ENCODE data around the gene PLA2G2D. TPM values are rescaled to one million over a fixed set of nuclear protein-coding genes. Genes with fewer than 3 reads are reported as not detected.

Gene PLA2G2D
- total and polyA plus RNA-seq, 7 experiments from 2014 or later, result not detected

DNA sequence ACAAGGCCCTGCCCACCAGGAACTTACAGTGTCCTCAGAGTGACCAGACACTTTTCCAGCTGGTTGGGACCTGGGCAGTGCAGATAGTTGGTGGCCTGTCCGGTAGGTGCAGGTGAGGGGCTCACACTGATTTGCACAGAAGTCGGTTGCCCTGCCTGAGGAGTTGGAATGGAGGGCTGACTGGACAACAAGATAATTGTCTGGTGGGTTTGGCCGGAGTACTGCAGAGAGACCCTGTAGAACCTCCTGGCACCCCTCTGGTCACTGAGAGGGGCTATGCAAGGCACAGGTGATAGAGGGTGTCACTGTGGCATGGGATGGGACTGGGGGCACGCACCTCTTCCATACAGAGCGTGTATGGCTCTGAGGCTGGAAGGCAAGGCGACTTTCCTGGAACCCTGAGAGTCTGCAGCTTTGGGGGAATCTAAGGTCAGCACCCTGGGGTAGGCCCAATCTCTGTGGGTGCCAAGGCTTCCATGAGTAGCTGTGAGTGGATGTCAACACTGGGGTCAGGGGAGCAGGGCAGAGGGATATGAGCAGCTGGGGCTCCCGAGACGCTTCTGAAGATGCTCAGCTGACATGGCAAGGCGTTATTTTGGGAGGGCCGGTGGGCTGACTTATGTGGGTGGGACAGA lies 7.6 kb upstream of the PLA2G2D start:
- Histone ChIP-seq H3K27ac (ENCODE audit: low read depth, low read length) (no peak overlapping the region), H3K9me3 (ENCODE audit: control insufficient read depth in 2 of 3, low read length in 3 of 3) (no peaks in the 10 kb centered on the region), H3K4me3 (ENCODE audit: low read length) (no peak overlapping the region), H3K27me3 (ENCODE audit: control insufficient read depth in 2 of 2, insufficient read depth in 2 of 2, low read length in 2 of 2) (no peaks in the 10 kb centered on the region), H3K36me3 (ENCODE audit: control insufficient read depth in 2 of 3, insufficient read depth in 3 of 3, low read length in 3 of 3) (no peaks in the 10 kb centered on the region), H3K4me1 (ENCODE audit: control insufficient read depth in 2 of 2, insufficient read depth in 2 of 2, low read length in 2 of 2) (no peaks in the 10 kb centered on the region)
- H3K4me1 Mint-ChIP-seq, result no peaks in the 10 kb centered on the region
- no peak for DNase-seq
- ChIA-PET CTCF (no interaction called here), POLR2A (no interaction called here)
- no peak for ATAC-seq
- no peak overlapping the region for H3K4me3 Mint-ChIP-seq
- intact Hi-C loops (cut with micrococcal nuclease), result no loop called here
- H3K9me3 Mint-ChIP-seq, result peaks cover 0 to 19% (median 4%) of the 10 kb centered on the region in 11 donors
- H3K27me3 Mint-ChIP-seq, result peaks cover 5 to 17% (median 8%) of the 10 kb centered on the region in 5 donors
- no peak overlapping the region for H3K27ac Mint-ChIP-seq
- peaks cover 0 to 7% (median 0%) of the 10 kb centered on the region in 5 donors for H3K36me3 Mint-ChIP-seq

DNA sequence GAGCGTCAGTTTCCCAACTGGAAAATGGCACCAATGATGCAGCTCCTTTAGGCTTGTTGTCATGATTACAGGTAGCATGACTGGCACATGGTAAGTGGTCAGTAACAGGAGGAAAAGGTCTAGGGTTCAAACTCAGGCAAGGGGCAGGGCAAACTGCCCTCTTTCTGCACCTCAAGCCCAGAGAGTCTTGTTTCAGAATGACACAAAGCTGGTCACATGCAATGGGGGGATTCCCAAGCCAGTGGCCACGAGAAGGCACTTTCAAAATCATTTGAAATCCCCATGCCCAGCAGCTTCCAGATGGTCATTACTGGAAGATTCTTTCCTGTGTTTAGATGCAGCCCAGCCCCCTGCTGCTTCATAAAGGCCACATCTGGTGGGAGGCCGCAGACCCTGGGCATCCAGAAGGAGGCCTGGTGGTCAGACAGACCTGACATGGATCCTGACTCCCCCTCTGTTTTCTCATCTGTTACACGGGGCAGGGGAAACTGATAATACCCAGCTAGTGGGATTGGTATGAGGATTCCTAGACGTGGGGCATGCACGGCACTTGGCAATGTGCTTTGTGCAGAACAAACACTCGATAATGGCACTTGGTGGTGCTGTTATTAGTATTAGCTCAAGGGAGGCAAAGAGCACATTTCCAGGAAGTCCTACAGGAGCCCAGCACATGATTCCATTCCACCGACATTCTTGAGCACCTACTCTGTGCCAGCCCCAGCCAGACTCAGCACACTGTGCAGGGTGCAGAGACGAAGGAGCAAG lies 6.9 kb upstream of the PLA2G2D start:
- Histone ChIP-seq H3K27me3 (ENCODE audit: control insufficient read depth in 2 of 2, insufficient read depth in 2 of 2, low read length in 2 of 2) (no peaks in the 10 kb centered on the region), H3K27ac (ENCODE audit: low read depth, low read length) (no peak overlapping the region), H3K9me3 (ENCODE audit: control insufficient read depth in 2 of 3, low read length in 3 of 3) (no peaks in the 10 kb centered on the region), H3K4me3 (ENCODE audit: low read length) (no peak overlapping the region), H3K36me3 (ENCODE audit: control insufficient read depth in 2 of 3, insufficient read depth in 3 of 3, low read length in 3 of 3) (no peaks in the 10 kb centered on the region), H3K4me1 (ENCODE audit: control insufficient read depth in 2 of 2, insufficient read depth in 2 of 2, low read length in 2 of 2) (no peaks in the 10 kb centered on the region)
- Mint-ChIP-seq H3K9me3 (peaks cover 0 to 18% (median 2%) of the 10 kb centered on the region in 11 donors), H3K27ac (no peak overlapping the region), H3K4me1 (no peaks in the 10 kb centered on the region), H3K4me3 (no peak overlapping the region), H3K36me3 (peaks cover 0 to 7% (median 0%) of the 10 kb centered on the region in 5 donors), H3K27me3 (peaks cover 2 to 20% (median 9%) of the 10 kb centered on the region in 5 donors)
- CTCF ChIA-PET, result no interaction called here
- ATAC-seq (no peak), DNase-seq (no peak)
- POLR2A ChIA-PET, result no interaction called here
- intact Hi-C loops (cut with micrococcal nuclease), result no loop called here

DNA sequence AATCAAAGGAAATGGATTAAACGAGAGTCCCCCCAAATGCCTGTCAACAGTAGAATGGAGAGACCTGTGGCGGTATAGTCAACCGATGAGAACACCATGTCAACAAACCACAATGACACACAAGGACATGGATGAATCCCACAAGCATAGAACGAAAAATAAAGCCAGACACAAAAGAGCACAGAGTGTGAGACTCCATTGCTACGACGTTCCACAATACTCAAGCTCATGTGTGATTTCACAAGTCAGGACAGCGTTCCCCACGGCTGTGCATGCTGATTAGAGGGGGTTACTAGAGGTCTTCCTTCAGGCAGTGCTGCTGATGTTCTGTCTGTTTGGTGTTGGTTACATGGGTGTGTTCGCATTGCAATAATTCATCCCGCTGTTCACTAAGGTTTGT lies 5.8 kb upstream of the PLA2G2D start:
- peaks cover 0 to 14% (median 2%) of the 10 kb centered on the region in 11 donors for H3K9me3 Mint-ChIP-seq
- H3K4me1 ChIP-seq (ENCODE audit: control insufficient read depth in 2 of 2, insufficient read depth in 2 of 2, low read length in 2 of 2), result no peaks in the 10 kb centered on the region
- ChIA-PET POLR2A (no interaction called here), CTCF (no interaction called here)
- H3K27ac ChIP-seq (ENCODE audit: low read depth, low read length), result no peak overlapping the region
- H3K27ac Mint-ChIP-seq, result no peak overlapping the region
- ATAC-seq (no peak), DNase-seq (no peak)
- no peaks in the 10 kb centered on the region for H3K36me3 ChIP-seq (ENCODE audit: control insufficient read depth in 2 of 3, insufficient read depth in 3 of 3, low read length in 3 of 3)
- no peak overlapping the region for H3K4me3 ChIP-seq (ENCODE audit: low read length)
- H3K27me3 Mint-ChIP-seq, result peaks cover 5 to 27% (median 12%) of the 10 kb centered on the region in 5 donors
- H3K4me1 Mint-ChIP-seq, result no peaks in the 10 kb centered on the region
- H3K36me3 Mint-ChIP-seq, result peaks cover 0 to 7% (median 0%) of the 10 kb centered on the region in 5 donors
- H3K9me3 ChIP-seq (ENCODE audit: control insufficient read depth in 2 of 3, low read length in 3 of 3), result no peaks in the 10 kb centered on the region
- H3K4me3 Mint-ChIP-seq, result no peak overlapping the region
- H3K27me3 ChIP-seq (ENCODE audit: control insufficient read depth in 2 of 2, insufficient read depth in 2 of 2, low read length in 2 of 2), result no peaks in the 10 kb centered on the region
- intact Hi-C loops (cut with micrococcal nuclease), result no loop called here

DNA sequence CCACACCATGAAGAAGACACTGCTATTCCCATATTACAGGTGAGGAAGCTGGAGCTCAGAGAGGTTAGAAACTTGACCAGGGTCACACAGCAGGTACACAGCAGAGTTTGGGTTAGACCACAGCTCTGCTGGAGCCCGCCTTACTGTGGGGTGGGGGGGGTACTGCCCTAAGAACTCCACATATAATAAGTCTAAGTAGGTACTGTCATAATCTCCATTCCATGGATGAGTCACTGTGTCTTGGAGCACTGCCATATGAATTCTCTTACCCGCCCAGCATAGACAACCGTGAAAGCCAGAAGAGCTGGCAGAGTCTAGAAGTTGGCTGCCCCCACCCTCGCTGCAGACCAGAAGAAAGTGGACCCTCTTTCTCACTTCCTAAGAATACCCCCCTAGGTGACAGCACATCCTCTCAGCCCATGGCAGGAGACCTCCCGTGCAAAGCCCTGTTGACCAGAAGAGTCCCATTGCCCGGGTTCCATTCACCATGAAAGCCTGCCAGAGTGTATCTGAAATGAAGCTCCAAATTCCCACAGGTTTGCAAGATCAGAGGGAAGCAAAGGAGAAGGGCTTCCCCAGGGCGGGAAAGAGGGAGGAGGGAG lies 5.2 kb upstream of the PLA2G2D start:
- Mint-ChIP-seq H3K27me3 (peaks cover 9 to 32% (median 13%) of the 10 kb centered on the region in 5 donors), H3K36me3 (peaks cover 0 to 7% (median 0%) of the 10 kb centered on the region in 5 donors), H3K4me3 (no peak overlapping the region), H3K27ac (no peak overlapping the region), H3K4me1 (no peaks in the 10 kb centered on the region), H3K9me3 (peaks cover 0 to 9% (median 0%) of the 10 kb centered on the region in 11 donors)
- ChIA-PET POLR2A (no interaction called here), CTCF (no interaction called here)
- ATAC-seq (no peak), DNase-seq (no peak)
- H3K4me3 ChIP-seq (ENCODE audit: low read length), result no peak overlapping the region
- intact Hi-C loops (cut with micrococcal nuclease), result no loop called here
- H3K9me3 ChIP-seq (ENCODE audit: control insufficient read depth in 2 of 3, low read length in 3 of 3), result no peaks in the 10 kb centered on the region
- H3K36me3 ChIP-seq (ENCODE audit: control insufficient read depth in 2 of 3, insufficient read depth in 3 of 3, low read length in 3 of 3), result no peaks in the 10 kb centered on the region
- no peaks in the 10 kb centered on the region for H3K4me1 ChIP-seq (ENCODE audit: control insufficient read depth in 2 of 2, insufficient read depth in 2 of 2, low read length in 2 of 2)
- H3K27ac ChIP-seq (ENCODE audit: low read depth, low read length), result no peak overlapping the region
- H3K27me3 ChIP-seq (ENCODE audit: control insufficient read depth in 2 of 2, insufficient read depth in 2 of 2, low read length in 2 of 2), result no peaks in the 10 kb centered on the region

DNA sequence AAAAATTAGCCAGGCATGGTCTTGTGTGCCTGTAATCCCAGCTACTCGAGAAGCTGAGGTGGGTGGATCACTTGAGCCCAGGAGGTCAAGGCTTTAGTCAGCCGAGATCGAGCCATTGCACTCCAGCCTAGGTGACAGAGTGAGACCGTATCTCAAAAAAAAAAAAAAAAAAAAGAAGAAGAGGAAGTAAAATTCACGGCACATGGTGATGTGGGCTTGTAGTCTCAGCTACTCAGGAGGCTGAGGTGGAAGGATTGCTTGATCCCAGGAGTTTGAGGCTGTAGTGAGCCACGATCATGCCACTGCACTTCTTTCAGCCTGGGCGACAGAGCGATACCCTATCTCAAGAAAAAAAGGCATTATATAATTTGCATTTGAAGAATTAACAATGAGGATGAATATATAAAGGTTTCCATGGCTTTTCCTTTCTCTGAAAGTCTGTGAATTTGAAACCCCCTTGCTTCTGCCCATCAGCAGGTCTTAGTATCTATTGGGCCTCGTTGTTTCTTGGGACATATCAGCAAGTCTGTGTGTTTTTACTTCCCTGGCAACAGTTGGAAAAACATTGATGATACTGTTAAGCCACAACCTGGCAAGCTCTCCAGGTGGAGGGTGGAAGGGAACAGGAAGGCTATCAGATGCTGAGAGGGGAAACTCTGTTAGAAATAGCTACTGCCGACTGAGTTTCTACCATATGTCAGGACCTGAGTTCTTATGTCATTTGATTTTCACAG lies 4.6 kb upstream of the PLA2G2D start:
- H3K4me3 Mint-ChIP-seq, result no peak overlapping the region
- DNase-seq (no peak), ATAC-seq (no peak)
- Histone ChIP-seq H3K27me3 (ENCODE audit: control insufficient read depth in 2 of 2, insufficient read depth in 2 of 2, low read length in 2 of 2) (no peaks in the 10 kb centered on the region), H3K4me3 (ENCODE audit: low read length) (no peak overlapping the region), H3K36me3 (ENCODE audit: control insufficient read depth in 2 of 3, insufficient read depth in 3 of 3, low read length in 3 of 3) (no peaks in the 10 kb centered on the region), H3K27ac (ENCODE audit: low read depth, low read length) (no peak overlapping the region), H3K4me1 (ENCODE audit: control insufficient read depth in 2 of 2, insufficient read depth in 2 of 2, low read length in 2 of 2) (no peaks in the 10 kb centered on the region), H3K9me3 (ENCODE audit: control insufficient read depth in 2 of 3, low read length in 3 of 3) (no peaks in the 10 kb centered on the region)
- H3K4me1 Mint-ChIP-seq, result no peaks in the 10 kb centered on the region
- H3K27ac Mint-ChIP-seq, result no peak overlapping the region
- intact Hi-C loops (cut with micrococcal nuclease), result no loop called here
- H3K27me3 Mint-ChIP-seq, result peaks cover 10 to 35% (median 13%) of the 10 kb centered on the region in 5 donors
- CTCF ChIA-PET, result no interaction called here
- H3K36me3 Mint-ChIP-seq, result peaks cover 0 to 4% (median 0%) of the 10 kb centered on the region in 5 donors
- POLR2A ChIA-PET, result no interaction called here
- peaks cover 0 to 6% (median 0%) of the 10 kb centered on the region in 11 donors for H3K9me3 Mint-ChIP-seq

DNA sequence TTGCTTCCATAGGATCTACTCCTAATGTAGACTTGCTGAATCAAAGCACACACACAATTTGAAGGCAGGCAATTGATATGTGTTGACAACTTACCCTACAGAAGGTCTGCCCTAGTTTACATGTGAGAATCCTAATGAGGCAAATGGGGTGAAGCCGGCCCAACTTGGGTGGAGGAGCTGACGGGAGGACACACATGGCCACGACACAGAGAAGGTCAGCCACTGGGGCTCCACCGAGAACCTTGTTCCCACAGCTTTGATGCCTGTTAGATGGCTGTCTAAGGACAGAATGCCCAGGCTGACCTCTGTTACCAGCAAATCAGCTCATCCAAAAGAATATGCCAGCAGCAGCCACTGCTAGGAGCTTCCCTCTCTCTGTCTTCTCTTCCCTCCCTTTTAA lies 1.5 kb upstream of the PLA2G2D start:
- no peaks in the 10 kb centered on the region for H3K36me3 ChIP-seq (ENCODE audit: control insufficient read depth in 2 of 3, insufficient read depth in 3 of 3, low read length in 3 of 3)
- Mint-ChIP-seq H3K36me3 (no peaks in the 10 kb centered on the region), H3K4me1 (no peaks in the 10 kb centered on the region), H3K27ac (no peak overlapping the region), H3K4me3 (no peak overlapping the region), H3K27me3 (peaks cover 10 to 39% (median 20%) of the 10 kb centered on the region in 5 donors), H3K9me3 (no peaks in the 10 kb centered on the region)
- POLR2A ChIA-PET, result no interaction called here
- intact Hi-C loops (cut with micrococcal nuclease), result no loop called here
- H3K27me3 ChIP-seq (ENCODE audit: control insufficient read depth in 2 of 2, insufficient read depth in 2 of 2, low read length in 2 of 2), result no peaks in the 10 kb centered on the region
- DNase-seq, result no peak
- H3K4me3 ChIP-seq (ENCODE audit: low read length), result no peak overlapping the region
- CTCF ChIA-PET, result no interaction called here
- H3K9me3 ChIP-seq (ENCODE audit: control insufficient read depth in 2 of 3, low read length in 3 of 3), result no peaks in the 10 kb centered on the region
- no peak overlapping the region for H3K27ac ChIP-seq (ENCODE audit: low read depth, low read length)
- H3K4me1 ChIP-seq (ENCODE audit: control insufficient read depth in 2 of 2, insufficient read depth in 2 of 2, low read length in 2 of 2), result no peaks in the 10 kb centered on the region
- no peak for ATAC-seq

All from naive thymus-derived CD4-positive, alpha-beta T cell (primary cell).